Coronary artery (tissue), 2 donors: ENCODE data around the gene NRCAM.

Source experiments
- DNase-seq: peaks from one replicate; pipeline ENCODE4 v3.0.0-alpha.2; 2017; ENCODE audit warnings: low spot score
- H3K27ac ChIP-seq, 2 donors: fragments of 200-600 bp; sonication (generic); one replicate each; pipeline ENCODE4 v1.5.1; 2016 to 2019
- H3K4me3 ChIP-seq: fragments of 200-600 bp; sonication (generic); 2 replicates; pipeline ENCODE4 v1.5.1; 2016; ENCODE audit warnings: mild to moderate bottlenecking, moderate library complexity
- TF ChIP-seq, protein P1 (sequence below): fragments of 200-600 bp; sonication (generic); IDR thresholded peaks from one replicate; pipeline ENCODE4 v1.5.1; 2019; ENCODE audit warnings: antibody characterized with exemption

The NRCAM gene

DNA sequence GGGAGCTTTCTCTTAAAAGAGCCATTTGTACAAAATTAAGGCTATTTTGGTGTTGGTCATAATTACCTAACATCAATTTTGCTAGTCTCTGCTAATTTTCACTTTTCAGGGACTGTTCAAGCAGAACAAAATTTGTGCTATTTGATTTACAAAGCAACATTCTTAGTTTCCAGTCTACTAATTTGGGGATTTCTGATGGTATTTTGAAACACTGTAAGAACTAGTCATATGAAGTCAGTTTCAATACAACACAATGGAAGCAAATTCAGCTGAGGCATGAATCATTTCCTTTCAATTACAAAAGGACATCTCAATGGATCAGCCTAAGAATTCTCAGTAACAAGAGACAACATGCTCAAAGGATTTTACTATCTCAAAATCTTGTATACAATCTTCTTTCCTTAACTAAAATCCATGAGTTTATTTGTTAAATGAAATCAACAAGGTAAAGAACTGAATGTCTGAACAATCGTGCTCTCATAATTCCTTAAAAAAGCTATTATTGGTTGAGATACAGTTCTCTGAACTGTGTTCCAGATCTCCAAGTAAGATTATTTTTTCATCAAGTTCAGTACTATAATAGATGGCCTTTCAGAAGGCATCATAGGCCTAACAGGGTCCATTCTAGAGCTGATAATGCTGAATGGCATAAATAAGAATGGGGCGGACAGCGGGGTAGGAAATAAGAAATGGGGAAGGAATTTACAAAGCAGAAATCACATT lies 144.6 kb downstream of the NRCAM start:
- H3K4me3 ChIP-seq: no peak overlapping the region
- no peak overlapping the region for H3K27ac ChIP-seq
- TF ChIP-seq, protein P1, sequence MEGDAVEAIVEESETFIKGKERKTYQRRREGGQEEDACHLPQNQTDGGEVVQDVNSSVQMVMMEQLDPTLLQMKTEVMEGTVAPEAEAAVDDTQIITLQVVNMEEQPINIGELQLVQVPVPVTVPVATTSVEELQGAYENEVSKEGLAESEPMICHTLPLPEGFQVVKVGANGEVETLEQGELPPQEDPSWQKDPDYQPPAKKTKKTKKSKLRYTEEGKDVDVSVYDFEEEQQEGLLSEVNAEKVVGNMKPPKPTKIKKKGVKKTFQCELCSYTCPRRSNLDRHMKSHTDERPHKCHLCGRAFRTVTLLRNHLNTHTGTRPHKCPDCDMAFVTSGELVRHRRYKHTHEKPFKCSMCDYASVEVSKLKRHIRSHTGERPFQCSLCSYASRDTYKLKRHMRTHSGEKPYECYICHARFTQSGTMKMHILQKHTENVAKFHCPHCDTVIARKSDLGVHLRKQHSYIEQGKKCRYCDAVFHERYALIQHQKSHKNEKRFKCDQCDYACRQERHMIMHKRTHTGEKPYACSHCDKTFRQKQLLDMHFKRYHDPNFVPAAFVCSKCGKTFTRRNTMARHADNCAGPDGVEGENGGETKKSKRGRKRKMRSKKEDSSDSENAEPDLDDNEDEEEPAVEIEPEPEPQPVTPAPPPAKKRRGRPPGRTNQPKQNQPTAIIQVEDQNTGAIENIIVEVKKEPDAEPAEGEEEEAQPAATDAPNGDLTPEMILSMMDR: no peak
- no peak for DNase-seq

GRCh38 chr7:108310351-108310750 lies 145.9 kb downstream of the NRCAM start:
- DNase-seq: no peak
- TF ChIP-seq, protein P1: no peak
- H3K27ac ChIP-seq: no peak overlapping the region
- H3K4me3 ChIP-seq: no peak overlapping the region

DNA sequence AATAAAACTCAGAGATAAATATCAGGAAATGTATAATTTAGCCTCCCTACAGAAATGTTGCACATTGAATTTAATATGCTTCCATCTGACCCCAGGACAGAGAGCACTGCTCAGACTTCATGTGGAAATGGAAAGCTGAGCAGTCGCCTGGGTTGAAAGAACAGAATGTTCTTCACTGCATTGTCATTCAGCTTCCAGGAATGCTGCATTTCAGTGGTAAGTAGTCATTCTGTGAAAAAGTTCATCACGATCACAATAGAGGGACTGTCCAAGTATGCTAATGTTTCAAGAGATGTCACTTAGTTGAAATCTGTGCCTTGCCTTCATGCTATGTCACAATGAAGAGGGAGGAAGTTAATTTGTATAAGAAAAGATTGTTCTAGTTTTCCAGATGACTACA lies 147.3 kb downstream of the NRCAM start:
- TF ChIP-seq, protein P1: no peak
- Histone ChIP-seq H3K27ac (no peak overlapping the region), H3K4me3 (no peak overlapping the region)
- DNase-seq: no peak

DNA sequence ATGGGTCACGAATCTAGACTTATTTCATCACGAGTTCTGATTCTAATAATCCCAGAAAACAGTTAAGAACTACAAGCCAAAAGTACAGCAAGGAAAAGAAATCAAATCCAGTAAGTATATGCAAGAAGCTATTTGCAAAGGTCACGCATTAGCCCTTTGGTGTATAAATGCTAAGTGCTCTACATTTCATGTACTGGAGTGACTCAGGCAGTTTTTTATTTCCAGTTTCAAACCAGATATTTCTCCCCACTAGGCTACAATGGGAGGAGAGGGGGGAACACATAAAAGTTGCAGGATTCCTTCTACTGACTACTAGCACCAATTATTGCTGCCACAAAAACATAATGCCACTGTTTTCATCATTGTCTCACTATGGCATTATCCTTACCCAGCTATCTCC lies 148.0 kb downstream of the NRCAM start:
- no peak for DNase-seq
- TF ChIP-seq, protein P1: no peak
- H3K27ac ChIP-seq: no peak overlapping the region

DNA sequence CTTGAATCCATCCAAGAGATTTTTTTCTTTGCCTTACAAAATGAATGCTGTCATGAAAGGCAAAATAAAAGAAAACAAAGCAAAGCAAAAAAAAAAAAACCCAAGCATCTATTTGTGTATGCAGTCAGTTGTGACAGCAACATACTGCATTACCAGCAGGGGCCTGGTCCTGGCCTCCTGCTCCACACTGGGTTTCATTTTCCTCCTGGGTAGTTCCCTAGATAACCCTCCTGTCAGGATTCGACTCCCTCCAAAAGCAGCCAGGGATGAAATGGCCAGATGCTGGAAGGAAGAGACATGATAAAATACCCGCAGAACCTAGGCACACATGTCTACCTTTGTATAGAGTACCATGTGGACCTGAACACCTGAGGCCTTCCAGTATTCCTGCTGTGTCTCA lies 148.6 kb downstream of the NRCAM start:
- TF ChIP-seq, protein P1: no peak
- no peak overlapping the region for H3K4me3 ChIP-seq
- H3K27ac ChIP-seq: no peak overlapping the region
- DNase-seq: no peak

More for the DNA sequence above, 148.0 kb downstream of the NRCAM start:
- H3K4me3 ChIP-seq: no peak overlapping the region

- Histone ChIP-seq H3K27ac (no peak overlapping the region), H3K4me3 (no peak overlapping the region)
- DNase-seq: no peak
- TF ChIP-seq, protein P1: no peak
These were observed 149.0 kb downstream of the NRCAM start for GRCh38 chr7:108307194-108307593.

DNA sequence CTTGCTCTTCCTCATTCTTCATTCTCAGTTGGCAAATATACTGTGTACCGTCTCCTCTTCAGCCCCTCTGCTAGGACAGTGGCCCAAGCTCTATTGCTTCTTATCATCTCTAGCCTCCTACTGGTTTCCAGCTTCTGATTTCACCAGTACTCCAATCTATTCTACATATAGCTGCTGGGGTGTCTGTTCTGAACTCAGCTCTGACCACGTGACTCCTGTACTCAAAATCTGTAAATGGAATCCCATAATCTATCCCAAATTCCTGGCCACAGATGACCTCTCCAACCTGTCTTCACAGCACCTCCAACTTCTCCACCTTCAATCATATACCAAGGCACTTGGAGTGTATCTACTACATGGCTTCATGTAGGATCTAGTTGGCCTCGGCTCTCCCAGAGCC lies 152.9 kb downstream of the NRCAM start:
- TF ChIP-seq, protein P1: no peak
- Histone ChIP-seq H3K4me3 (no peak overlapping the region), H3K27ac (no peak overlapping the region)
- DNase-seq: no peak
